GM06990 (cell line): ENCODE data around the gene WDR59.
A peak's percentile ranks its signal among the peaks of the same experiment; 100 is the strongest.

Source experiments
- DNase-seq: peaks from one replicate; pipeline ENCODE4 v3.0.0-alpha.2; 2011; ENCODE audit not compliant: insufficient read length; ENCODE audit errors: extremely low read depth
- H3K27me3 ChIP-seq: replicated peaks from 2 replicates; pipeline ENCODE4 v1.6.0; 2011; ENCODE audit warnings: low read length; ENCODE audit not compliant: control insufficient read depth, insufficient read depth
- H3K36me3 ChIP-seq: 2 replicates; pipeline ENCODE4 v1.5.1; 2011; ENCODE audit warnings: low read length; ENCODE audit not compliant: control insufficient read depth, insufficient read depth
- H3K4me3 ChIP-seq: replicated peaks from 2 replicates; pipeline ENCODE4 v1.5.1; 2011; ENCODE audit warnings: low read depth, mild to moderate bottlenecking, control low read depth, low read length
- TF ChIP-seq, protein P1 (sequence below): IDR thresholded peaks from 2 replicates; pipeline ENCODE4 v1.5.1; 2011; ENCODE audit warnings: low read length, control low read depth, mild to moderate bottlenecking, inconsistent platforms; ENCODE audit not compliant: insufficient read depth, poor library complexity, severe bottlenecking

The WDR59 gene, protein sequence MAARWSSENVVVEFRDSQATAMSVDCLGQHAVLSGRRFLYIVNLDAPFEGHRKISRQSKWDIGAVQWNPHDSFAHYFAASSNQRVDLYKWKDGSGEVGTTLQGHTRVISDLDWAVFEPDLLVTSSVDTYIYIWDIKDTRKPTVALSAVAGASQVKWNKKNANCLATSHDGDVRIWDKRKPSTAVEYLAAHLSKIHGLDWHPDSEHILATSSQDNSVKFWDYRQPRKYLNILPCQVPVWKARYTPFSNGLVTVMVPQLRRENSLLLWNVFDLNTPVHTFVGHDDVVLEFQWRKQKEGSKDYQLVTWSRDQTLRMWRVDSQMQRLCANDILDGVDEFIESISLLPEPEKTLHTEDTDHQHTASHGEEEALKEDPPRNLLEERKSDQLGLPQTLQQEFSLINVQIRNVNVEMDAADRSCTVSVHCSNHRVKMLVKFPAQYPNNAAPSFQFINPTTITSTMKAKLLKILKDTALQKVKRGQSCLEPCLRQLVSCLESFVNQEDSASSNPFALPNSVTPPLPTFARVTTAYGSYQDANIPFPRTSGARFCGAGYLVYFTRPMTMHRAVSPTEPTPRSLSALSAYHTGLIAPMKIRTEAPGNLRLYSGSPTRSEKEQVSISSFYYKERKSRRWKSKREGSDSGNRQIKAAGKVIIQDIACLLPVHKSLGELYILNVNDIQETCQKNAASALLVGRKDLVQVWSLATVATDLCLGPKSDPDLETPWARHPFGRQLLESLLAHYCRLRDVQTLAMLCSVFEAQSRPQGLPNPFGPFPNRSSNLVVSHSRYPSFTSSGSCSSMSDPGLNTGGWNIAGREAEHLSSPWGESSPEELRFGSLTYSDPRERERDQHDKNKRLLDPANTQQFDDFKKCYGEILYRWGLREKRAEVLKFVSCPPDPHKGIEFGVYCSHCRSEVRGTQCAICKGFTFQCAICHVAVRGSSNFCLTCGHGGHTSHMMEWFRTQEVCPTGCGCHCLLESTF

DNA sequence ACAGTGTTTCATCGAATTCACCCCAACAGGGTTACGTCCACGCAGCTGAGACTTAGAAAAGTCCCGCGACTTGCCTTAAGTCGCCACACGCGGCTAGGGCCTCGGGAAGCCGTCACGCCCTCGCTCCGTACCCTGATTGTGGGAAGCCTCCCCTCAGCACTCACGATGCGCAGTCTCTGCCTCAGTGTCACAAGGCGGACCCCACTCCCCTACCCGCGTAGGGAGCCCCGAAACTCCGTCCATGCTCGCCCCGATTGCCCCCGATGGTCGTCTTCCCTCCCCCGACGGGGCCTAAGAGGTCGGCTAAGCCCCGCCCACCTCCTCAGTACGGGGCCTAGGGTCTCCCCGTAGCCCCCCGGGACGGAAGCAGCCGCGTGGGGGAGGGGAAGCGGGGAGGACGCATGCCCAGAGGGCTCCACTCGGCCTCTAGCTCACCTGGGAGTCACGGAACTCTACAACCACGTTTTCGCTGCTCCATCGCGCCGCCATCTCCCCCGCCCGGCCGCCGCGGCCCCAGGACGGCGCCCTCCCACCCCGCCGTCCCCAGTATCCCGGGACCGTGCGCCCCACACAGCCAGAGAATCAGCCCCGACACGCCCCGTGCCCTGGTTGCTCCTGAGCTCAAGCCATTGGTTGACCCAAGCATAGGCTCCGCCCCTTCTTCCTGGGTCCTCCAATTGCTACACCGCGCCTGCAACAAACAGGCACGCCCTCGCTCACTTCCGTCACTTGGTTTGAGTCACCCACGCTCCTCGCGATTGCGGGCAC is at the start of gene WDR59:
WDR59 (minus strand) TSS at position 595 of the 768 bp plus-strand sequence; CDS start at position 489, 106 bp downstream.
- no peaks in the 10 kb centered on the region for H3K27me3 ChIP-seq
- H3K36me3 ChIP-seq: no peaks in the 10 kb centered on the region; the same call in 1 of the 2 replicates
- peak; percentile 95 for DNase-seq
- H3K4me3 ChIP-seq: peak within 1 kb of the TSS; percentile 99
- TF ChIP-seq, protein P1, sequence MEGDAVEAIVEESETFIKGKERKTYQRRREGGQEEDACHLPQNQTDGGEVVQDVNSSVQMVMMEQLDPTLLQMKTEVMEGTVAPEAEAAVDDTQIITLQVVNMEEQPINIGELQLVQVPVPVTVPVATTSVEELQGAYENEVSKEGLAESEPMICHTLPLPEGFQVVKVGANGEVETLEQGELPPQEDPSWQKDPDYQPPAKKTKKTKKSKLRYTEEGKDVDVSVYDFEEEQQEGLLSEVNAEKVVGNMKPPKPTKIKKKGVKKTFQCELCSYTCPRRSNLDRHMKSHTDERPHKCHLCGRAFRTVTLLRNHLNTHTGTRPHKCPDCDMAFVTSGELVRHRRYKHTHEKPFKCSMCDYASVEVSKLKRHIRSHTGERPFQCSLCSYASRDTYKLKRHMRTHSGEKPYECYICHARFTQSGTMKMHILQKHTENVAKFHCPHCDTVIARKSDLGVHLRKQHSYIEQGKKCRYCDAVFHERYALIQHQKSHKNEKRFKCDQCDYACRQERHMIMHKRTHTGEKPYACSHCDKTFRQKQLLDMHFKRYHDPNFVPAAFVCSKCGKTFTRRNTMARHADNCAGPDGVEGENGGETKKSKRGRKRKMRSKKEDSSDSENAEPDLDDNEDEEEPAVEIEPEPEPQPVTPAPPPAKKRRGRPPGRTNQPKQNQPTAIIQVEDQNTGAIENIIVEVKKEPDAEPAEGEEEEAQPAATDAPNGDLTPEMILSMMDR: no peak

DNA sequence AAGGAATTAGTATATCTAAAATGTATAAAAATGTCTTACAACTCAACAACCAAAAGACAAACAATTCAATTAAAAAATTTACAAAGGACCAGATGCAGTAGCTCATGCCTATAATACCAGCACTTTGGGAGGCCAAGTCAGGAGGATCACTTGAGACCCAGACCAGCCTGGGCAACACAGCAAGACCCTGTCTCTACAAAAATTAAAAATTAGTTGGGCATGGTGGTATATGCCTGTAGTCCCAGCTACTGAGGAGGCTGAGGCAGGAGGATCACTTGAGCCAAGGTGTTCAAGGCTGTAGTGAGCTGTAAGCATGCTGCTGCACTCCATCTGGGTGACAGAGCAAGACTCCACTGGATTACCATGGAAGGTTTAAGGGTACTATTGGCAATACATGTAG is 47.7 kb upstream of the WDR59 start:
- H3K36me3 ChIP-seq: no peaks in the 10 kb centered on the region
- no peak overlapping the region for H3K4me3 ChIP-seq
- TF ChIP-seq, protein P1: no peak
- DNase-seq: no peak
- no peaks in the 10 kb centered on the region for H3K27me3 ChIP-seq

DNA sequence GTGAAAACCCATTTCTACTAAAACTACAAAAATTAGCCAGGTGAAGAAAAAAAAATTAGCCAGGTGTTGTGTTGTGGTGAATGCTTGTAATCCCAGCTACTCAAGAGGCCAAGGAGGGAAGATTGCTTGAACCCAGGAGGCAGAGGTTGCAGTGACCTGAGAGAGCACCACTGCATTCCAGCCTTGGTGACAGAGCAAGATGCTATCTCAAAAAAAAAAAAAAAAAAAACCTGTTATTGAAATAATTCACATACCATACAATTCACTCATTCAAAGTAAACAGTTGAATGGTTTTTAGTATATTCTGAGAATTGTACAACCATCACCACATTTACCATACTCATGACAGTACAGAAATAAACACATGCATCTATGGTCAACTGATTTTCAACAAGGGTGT is 44.9 kb upstream of the WDR59 start:
- H3K36me3 ChIP-seq: no peaks in the 10 kb centered on the region
- TF ChIP-seq, protein P1: no peak

DNA sequence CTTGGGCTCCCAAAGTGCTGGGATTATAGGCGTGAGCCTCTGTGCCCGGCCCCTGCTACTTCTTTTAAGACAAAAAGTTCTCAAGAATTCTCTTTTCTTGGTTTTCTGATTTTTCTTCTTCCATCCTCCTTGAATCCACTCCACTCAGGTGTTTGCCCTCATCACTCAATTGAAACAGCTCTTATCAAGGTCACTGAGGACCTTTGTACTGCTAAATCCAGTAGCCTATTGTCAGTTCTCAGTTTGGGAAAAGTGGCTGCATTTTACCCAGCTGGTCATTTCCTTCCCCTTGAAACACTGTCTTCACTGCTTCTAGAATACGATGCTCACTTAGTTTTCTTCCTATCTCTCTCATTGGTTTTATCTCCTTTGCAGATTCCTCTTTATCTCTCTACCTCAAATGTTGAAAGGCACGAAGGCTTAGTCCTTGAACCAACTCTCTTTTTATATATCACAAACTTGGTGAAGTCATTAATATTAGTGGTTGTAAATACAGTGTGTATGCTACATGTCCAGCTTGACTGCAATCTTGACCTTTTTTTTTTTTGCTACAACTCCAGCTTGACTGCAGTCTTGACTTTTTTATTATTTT is 43.7 kb upstream of the WDR59 start:
- no peak for DNase-seq
- no peaks in the 10 kb centered on the region for H3K36me3 ChIP-seq
- H3K4me3 ChIP-seq: no peak overlapping the region
- H3K27me3 ChIP-seq: no peaks in the 10 kb centered on the region
- TF ChIP-seq, protein P1: no peak

More for the DNA sequence above, 44.9 kb upstream of the WDR59 start:
- no peak overlapping the region for H3K4me3 ChIP-seq
- DNase-seq: no peak
- no peaks in the 10 kb centered on the region for H3K27me3 ChIP-seq
